K562 (cell line): Measurements from ENCODE around the gene AKT1S1. TPM values are rescaled to one million over a fixed set of nuclear protein-coding genes. Genes with fewer than 3 reads are reported as not detected.

Source experiments
- ATAC-seq: fragments of 200-7000 bp; cut with Tn5 transposase; 3 replicates; pipeline ENCODE4 v1.9.1; 2020; ENCODE audit warnings: moderate library complexity
- BruUV-seq: library from RNA; stranded (reverse); fragments of 400-500 nt; replicated peaks from 2 replicates; lab custom pipeline; 2021; lab: Mats Ljungman, UMichigan
- CTCF ChIA-PET: fragments of 300-600 bp; formaldehyde crosslinking; extraction: SDS; loops from one replicate; lab custom pipeline; 2021; ENCODE audit warnings: low intra/inter-chr PET ratio; lab: Yijun Ruan, JAX
- POLR2A ChIA-PET: fragments of 300-600, 350-650 bp; sonication (Branson Sonifier 250); formaldehyde crosslinking; extraction: SDS; loops from one replicate; lab custom pipeline; 2021; ENCODE audit warnings: antibody characterized with exemption, inconsistent platforms; lab: Yijun Ruan, JAX
- DNase-seq, 4 experiments: peaks; one replicate each; pipeline versions ENCODE4 v3.0.0 to v3.0.0-alpha.2; 2011 to 2018; ENCODE audit warnings: low spot score in 3 of 4, mixed read lengths in 3 of 4; ENCODE audit errors: extremely low read depth in 1 of 4
- FAIRE-seq: peaks from 2 replicates; lab custom pipeline; 2011; peaks lifted over from hg19 to GRCh38; lab: Jason Lieb, UNC
- H2AFZ ChIP-seq: 2 replicates; pipeline ENCODE4 v1.6.0; 2011; ENCODE audit warnings: low read depth, low read length, control low read depth, inconsistent platforms
- H3K27ac ChIP-seq: fragments of 200-600 bp; 3 replicates; pipeline ENCODE4 v1.8.0; 2011; ENCODE audit warnings: low read depth, mild to moderate bottlenecking, control low read depth, inconsistent platforms, low read length, moderate library complexity, mixed read lengths; ENCODE audit errors: extremely low read depth
- H3K27me3 ChIP-seq, 2 experiments: fragments of 300-600 bp in 1 of 2; 2 replicates in 1 of 2; 3 replicates in 1 of 2; pipeline versions ENCODE4 v1.6.0 to v1.8.0; 2011; ENCODE audit warnings: inconsistent platforms in 2 of 2, low read length in 2 of 2, mild to moderate bottlenecking in 1 of 2, mixed read lengths in 1 of 2, moderate library complexity in 1 of 2; ENCODE audit not compliant: control insufficient read depth in 2 of 2, insufficient read depth in 2 of 2
- H3K36me3 ChIP-seq: fragments of 300-600 bp; 3 replicates; pipeline ENCODE4 v1.8.0; 2011; ENCODE audit warnings: mild to moderate bottlenecking, low read length, inconsistent platforms; ENCODE audit not compliant: control insufficient read depth, insufficient read depth
- H3K4me1 ChIP-seq, 2 experiments: fragments of 200-600 bp in 1 of 2; replicated peaks in 1 of 2; 2 replicates in 1 of 2; 3 replicates in 1 of 2; pipeline versions ENCODE4 v1.5.1 to v1.8.0; 2011; ENCODE audit warnings: inconsistent platforms in 2 of 2, low read length in 2 of 2, mild to moderate bottlenecking in 1 of 2, mixed read lengths in 1 of 2, moderate library complexity in 1 of 2; ENCODE audit not compliant: control insufficient read depth in 2 of 2, insufficient read depth in 2 of 2
- H3K4me2 ChIP-seq: 2 replicates; pipeline ENCODE4 v1.6.1; 2011; ENCODE audit warnings: low read length, control low read depth, inconsistent platforms, mixed read lengths; ENCODE audit not compliant: insufficient read depth
- H3K4me3 ChIP-seq: fragments of 200-600 bp; sonication (generic), shearing (Covaris generic); 2 replicates; pipeline ENCODE4 v1.5.1; 2016; ENCODE audit warnings: control low read depth, inconsistent platforms
- H3K79me2 ChIP-seq: fragments of 200-600 bp; 3 replicates; pipeline ENCODE4 v1.8.0; 2011; ENCODE audit warnings: low read length, inconsistent platforms; ENCODE audit not compliant: control insufficient read depth, insufficient read depth
- H3K9ac ChIP-seq, 2 experiments: 2 replicates each; pipeline versions ENCODE4 v1.6.0 to v1.6.1; 2011; ENCODE audit warnings: low read depth in 2 of 2, low read length in 2 of 2, control low read depth in 1 of 2, inconsistent platforms in 1 of 2, mild to moderate bottlenecking in 1 of 2, mixed read lengths in 1 of 2; ENCODE audit not compliant: insufficient read depth in 1 of 2
- H3K9me1 ChIP-seq: one replicate; pipeline ENCODE4 v1.6.0; 2011; ENCODE audit warnings: inconsistent platforms, mild to moderate bottlenecking, low read length, moderate library complexity; ENCODE audit not compliant: control insufficient read depth, insufficient read depth
- H3K9me3 ChIP-seq: replicated peaks from 2 replicates; pipeline ENCODE4 v1.5.1; 2011; ENCODE audit warnings: low read depth, low read length, inconsistent platforms; ENCODE audit not compliant: control insufficient read depth, insufficient read depth
- H4K20me1 ChIP-seq: replicated peaks from 2 replicates; pipeline ENCODE4 v1.6.1; 2011; ENCODE audit warnings: low read length, inconsistent platforms, mixed read lengths; ENCODE audit not compliant: control insufficient read depth, insufficient read depth
- ZNF146 ChIP-seq: IDR thresholded peaks from one replicate; pipeline ENCODE4 v1.6.1; 2018; ENCODE audit warnings: missing compliant biosample characterization; ENCODE audit not compliant: unreplicated experiment
- WGBS: fragments of 100-300 bp; shearing (Covaris generic); methylation state at CpG from one replicate; pipeline ENCODE4 v1.1.6; 2016; ENCODE audit warnings: low coverage, mixed read lengths; ENCODE audit not compliant: insufficient coverage; ENCODE audit errors: missing lambda C conversion rate; 5-methylcytosine and 5-hydroxymethylcytosine counted together
- in situ Hi-C: fragments of 300-500 bp; cut with MboI; formaldehyde crosslinking; loops from 4 replicates; pipeline ENCODE4 v1.15.0; 2018; ENCODE audit warnings: inconsistent platforms, mixed read lengths
- intact Hi-C: fragments of 100-400 bp; cut with micrococcal nuclease; formaldehyde crosslinking; loops from 2 replicates; pipeline ENCODE4 v1.14.2; 2022
- polyA plus RNA-seq, 8 experiments: library from polyadenylated mRNA; depleted of rRNA in 4 of 8; stranded (reverse) in 5 of 8; unstranded in 3 of 8; fragments of >200 nt; fragmentation: Nextera tagmentation in 2 of 8; fragmentation: Illumina TruSeq in 1 of 8; extraction: Ambion mirVana in 2 of 8; extraction: Trizol in 1 of 8; gene quantifications; 2 replicates each; pipeline versions ENCODE4 v1.2.1 to v1.2.3, GENCODE V29; 2011 to 2014; ENCODE audit warnings: inconsistent platforms in 1 of 8, missing spikeins in 1 of 8
- total RNA-seq, 7 experiments: library from RNA; depleted of rRNA in 6 of 7; stranded (reverse); fragments of >200 nt in 6 of 7; fragmentation: Illumina TruSeq in 2 of 7; extraction: Trizol in 2 of 7; gene quantifications; 2 replicates each; pipeline versions ENCODE4 v1.2.1 to v1.2.3, GENCODE V29; 2011 to 2021; ENCODE audit warnings: low replicate concordance in 1 of 7
- TF ChIP-seq, protein P1 (sequence below): fragments of 450-650 bp; IDR thresholded peaks from 2 replicates; pipeline ENCODE4 v1.6.1; 2016; ENCODE audit warnings: mild to moderate bottlenecking, moderate library complexity

AKT1S1 gene
- total and polyA plus RNA-seq, 9 of the 15 experiments (the other 6 are each of a cell fraction or from before 2014, with no cell fraction given): 1.2 to 50.3 (median 17.1) TPM

DNA sequence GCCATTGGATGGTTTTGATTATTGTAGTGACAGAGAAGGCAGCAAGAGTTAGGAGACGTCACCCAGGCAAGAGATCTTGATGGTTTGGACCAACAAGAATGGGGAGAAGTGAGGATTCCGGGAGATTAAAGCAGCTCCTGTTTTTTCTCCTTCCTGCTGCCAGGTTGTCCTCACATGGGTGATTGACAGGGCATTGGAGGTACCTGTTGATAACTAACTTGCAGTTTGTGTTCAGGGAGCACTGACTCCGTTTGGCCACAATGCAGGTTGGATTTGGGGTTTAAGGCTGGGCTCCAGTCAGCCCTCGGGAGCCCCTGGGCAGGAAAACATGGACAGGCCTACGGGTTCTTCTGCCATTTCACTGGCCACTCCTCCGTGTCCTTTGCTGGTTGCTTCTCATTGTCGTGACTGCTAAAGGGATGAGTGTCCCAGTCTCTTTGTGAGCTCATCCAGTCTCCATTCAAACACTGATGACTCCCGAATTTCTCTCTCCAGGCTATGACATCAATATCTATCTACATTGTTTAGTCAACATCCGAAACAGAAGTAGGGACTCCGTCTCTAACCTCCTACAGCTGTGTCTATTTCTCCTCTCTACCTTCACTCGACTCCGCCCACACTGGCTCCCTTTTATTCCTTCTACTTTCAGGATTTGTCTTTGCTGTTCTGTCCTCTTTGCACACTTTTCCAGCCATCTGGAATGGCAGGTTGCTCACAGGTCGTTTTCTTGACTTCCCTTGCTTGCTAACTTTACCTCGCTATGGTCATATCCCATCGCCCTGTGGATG is 27.5 kb downstream of the AKT1S1 start:
- Histone ChIP-seq H3K4me2 (peak overlapping the region; percentile 92), H3K27me3 (no peaks in the 10 kb centered on the region), H3K4me1 (peaks cover 39 to 54% of the 10 kb centered on the region in 2 experiments), H3K4me3 (peak overlapping the region; percentile 87), H3K36me3 (peaks cover 23% of the 10 kb centered on the region), H3K9me1 (peaks cover 11% of the 10 kb centered on the region), H4K20me1 (peaks cover 11% of the 10 kb centered on the region), H3K9me3 (0 out of 2 replicates have a peak, but pooled peaks cover 6% of the 10 kb centered on the region), H2AFZ (peak overlapping the region; percentile 97), H3K79me2 (peaks cover 51% of the 10 kb centered on the region), H3K9ac (peak overlapping the region; percentile 97 to 99), H3K27ac (peak overlapping the region; percentile 100)
- BruUV-seq: no TSS peak
- FAIRE-seq (no peak), DNase-seq (peak in 1 of 4 experiments; percentile 64), ATAC-seq (peak; percentile 6)
- intact Hi-C loops: no loop called here
- ChIA-PET CTCF (interaction anchor here (0.6 kb wide), 1 partner anchor 165 kb away, joined by 3 read pairs; no protein-coding TSS in a partner anchor), POLR2A (interaction anchor here (0.6 to 2.0 kb wide), 17 partner anchors 9 to 174 kb away, joined by 3 to 18 read pairs (median 6); partner anchors contain the start of genes FUZ and PRMT1)
- 28% methylated on average over 15 of the region's 15 CpGs for WGBS
- in situ Hi-C loops: no loop called here
- TF ChIP-seq ZNF146 (CRISPR knock-in tag): no peak
- TF ChIP-seq, protein P1, sequence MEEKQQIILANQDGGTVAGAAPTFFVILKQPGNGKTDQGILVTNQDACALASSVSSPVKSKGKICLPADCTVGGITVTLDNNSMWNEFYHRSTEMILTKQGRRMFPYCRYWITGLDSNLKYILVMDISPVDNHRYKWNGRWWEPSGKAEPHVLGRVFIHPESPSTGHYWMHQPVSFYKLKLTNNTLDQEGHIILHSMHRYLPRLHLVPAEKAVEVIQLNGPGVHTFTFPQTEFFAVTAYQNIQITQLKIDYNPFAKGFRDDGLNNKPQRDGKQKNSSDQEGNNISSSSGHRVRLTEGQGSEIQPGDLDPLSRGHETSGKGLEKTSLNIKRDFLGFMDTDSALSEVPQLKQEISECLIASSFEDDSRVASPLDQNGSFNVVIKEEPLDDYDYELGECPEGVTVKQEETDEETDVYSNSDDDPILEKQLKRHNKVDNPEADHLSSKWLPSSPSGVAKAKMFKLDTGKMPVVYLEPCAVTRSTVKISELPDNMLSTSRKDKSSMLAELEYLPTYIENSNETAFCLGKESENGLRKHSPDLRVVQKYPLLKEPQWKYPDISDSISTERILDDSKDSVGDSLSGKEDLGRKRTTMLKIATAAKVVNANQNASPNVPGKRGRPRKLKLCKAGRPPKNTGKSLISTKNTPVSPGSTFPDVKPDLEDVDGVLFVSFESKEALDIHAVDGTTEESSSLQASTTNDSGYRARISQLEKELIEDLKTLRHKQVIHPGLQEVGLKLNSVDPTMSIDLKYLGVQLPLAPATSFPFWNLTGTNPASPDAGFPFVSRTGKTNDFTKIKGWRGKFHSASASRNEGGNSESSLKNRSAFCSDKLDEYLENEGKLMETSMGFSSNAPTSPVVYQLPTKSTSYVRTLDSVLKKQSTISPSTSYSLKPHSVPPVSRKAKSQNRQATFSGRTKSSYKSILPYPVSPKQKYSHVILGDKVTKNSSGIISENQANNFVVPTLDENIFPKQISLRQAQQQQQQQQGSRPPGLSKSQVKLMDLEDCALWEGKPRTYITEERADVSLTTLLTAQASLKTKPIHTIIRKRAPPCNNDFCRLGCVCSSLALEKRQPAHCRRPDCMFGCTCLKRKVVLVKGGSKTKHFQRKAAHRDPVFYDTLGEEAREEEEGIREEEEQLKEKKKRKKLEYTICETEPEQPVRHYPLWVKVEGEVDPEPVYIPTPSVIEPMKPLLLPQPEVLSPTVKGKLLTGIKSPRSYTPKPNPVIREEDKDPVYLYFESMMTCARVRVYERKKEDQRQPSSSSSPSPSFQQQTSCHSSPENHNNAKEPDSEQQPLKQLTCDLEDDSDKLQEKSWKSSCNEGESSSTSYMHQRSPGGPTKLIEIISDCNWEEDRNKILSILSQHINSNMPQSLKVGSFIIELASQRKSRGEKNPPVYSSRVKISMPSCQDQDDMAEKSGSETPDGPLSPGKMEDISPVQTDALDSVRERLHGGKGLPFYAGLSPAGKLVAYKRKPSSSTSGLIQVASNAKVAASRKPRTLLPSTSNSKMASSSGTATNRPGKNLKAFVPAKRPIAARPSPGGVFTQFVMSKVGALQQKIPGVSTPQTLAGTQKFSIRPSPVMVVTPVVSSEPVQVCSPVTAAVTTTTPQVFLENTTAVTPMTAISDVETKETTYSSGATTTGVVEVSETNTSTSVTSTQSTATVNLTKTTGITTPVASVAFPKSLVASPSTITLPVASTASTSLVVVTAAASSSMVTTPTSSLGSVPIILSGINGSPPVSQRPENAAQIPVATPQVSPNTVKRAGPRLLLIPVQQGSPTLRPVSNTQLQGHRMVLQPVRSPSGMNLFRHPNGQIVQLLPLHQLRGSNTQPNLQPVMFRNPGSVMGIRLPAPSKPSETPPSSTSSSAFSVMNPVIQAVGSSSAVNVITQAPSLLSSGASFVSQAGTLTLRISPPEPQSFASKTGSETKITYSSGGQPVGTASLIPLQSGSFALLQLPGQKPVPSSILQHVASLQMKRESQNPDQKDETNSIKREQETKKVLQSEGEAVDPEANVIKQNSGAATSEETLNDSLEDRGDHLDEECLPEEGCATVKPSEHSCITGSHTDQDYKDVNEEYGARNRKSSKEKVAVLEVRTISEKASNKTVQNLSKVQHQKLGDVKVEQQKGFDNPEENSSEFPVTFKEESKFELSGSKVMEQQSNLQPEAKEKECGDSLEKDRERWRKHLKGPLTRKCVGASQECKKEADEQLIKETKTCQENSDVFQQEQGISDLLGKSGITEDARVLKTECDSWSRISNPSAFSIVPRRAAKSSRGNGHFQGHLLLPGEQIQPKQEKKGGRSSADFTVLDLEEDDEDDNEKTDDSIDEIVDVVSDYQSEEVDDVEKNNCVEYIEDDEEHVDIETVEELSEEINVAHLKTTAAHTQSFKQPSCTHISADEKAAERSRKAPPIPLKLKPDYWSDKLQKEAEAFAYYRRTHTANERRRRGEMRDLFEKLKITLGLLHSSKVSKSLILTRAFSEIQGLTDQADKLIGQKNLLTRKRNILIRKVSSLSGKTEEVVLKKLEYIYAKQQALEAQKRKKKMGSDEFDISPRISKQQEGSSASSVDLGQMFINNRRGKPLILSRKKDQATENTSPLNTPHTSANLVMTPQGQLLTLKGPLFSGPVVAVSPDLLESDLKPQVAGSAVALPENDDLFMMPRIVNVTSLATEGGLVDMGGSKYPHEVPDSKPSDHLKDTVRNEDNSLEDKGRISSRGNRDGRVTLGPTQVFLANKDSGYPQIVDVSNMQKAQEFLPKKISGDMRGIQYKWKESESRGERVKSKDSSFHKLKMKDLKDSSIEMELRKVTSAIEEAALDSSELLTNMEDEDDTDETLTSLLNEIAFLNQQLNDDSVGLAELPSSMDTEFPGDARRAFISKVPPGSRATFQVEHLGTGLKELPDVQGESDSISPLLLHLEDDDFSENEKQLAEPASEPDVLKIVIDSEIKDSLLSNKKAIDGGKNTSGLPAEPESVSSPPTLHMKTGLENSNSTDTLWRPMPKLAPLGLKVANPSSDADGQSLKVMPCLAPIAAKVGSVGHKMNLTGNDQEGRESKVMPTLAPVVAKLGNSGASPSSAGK: 0 out of 2 replicates have a peak, but pooled peaks have one; percentile 44
